Nephron progenitor cell (in vitro differentiated cells): ENCODE measurements around the gene FNDC3B.
A peak's percentile ranks its signal among the peaks of the same experiment; 100 is the strongest.

Experiments
- DNase-seq: peaks from one replicate; pipeline ENCODE4 v3.0.0; 2021
- H3K27ac Mint-ChIP-seq: 2 replicates; pipeline ENCODE4 v1.8.0; 2021; ENCODE audit warnings: mild to moderate bottlenecking, moderate library complexity, mixed read lengths
- H3K27me3 Mint-ChIP-seq: 2 replicates; pipeline ENCODE4 v1.8.0; 2021; ENCODE audit warnings: mild to moderate bottlenecking, low read depth, mixed read lengths; ENCODE audit not compliant: poor library complexity
- H3K36me3 Mint-ChIP-seq: 2 replicates; pipeline ENCODE4 v1.8.0; 2021; ENCODE audit warnings: low read depth, mixed read lengths
- H3K4me1 Mint-ChIP-seq: 2 replicates; pipeline ENCODE4 v1.8.0; 2021; ENCODE audit warnings: mixed read lengths
- H3K4me3 Mint-ChIP-seq: 2 replicates; pipeline ENCODE4 v1.8.0; 2021; ENCODE audit warnings: mild to moderate bottlenecking, moderate library complexity, mixed read lengths
- H3K9me3 Mint-ChIP-seq: 2 replicates; pipeline ENCODE4 v1.8.0; 2021; ENCODE audit warnings: mild to moderate bottlenecking, moderate library complexity, mixed read lengths
- TF ChIP-seq, protein P1 (sequence below): fragments of 200-600 bp; sonication (generic); IDR thresholded peaks from 2 replicates; pipeline ENCODE4 v1.5.0; 2021; ENCODE audit warnings: antibody characterized with exemption

Gene FNDC3B

DNA sequence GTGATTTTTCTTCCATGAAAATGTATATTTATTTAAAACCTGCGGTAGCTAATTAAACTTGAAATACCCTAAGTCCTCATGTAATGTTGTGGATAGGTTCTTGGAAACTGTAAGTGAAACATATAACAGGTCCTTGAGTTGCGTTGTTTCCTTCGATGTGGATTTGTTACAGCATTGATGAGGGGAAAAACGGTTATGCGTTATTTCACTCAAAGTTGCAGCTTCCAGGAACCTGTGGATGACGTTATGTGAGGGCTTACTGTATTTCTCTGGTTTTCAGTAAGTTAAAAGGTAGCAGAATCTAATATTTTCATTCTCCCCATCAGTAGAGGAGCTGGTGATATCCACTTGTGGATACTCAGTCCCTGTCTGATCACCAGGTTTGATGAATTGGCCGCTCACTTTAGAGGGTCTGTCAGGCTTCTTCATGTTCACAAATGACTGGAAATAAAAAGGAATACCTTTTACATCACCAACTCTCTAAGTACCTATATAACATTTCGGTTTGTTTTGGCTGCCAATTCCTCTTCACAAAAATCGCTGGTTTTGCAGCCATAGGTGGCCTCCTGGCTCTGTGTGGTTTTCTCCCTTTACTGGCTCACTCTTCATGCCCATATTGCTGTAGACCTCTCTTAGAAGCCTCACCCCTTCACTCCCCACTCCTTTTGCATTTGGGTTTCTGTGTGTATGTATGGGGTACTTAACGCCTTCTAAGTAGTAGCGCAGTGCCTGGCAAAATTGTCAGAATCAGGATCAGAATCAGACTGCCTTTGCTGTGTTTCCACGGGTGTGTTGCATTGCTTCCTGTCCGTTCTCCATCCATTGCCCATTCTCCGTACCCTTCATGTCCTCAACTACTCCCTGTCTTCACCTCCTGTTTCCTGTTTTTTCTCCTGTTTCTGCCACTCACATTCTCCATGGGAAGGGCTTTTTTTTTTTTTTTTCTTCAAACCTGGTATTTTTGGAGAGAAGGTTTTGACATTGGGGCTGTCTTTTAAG lies 112.6 kb downstream of the FNDC3B start:
- H3K36me3 Mint-ChIP-seq, result peaks cover 7% of the 10 kb centered on the region
- no peaks in the 10 kb centered on the region for H3K9me3 Mint-ChIP-seq
- H3K4me3 Mint-ChIP-seq, result peak overlapping the region; percentile 24
- DNase-seq, result no peak
- TF ChIP-seq, protein P1, sequence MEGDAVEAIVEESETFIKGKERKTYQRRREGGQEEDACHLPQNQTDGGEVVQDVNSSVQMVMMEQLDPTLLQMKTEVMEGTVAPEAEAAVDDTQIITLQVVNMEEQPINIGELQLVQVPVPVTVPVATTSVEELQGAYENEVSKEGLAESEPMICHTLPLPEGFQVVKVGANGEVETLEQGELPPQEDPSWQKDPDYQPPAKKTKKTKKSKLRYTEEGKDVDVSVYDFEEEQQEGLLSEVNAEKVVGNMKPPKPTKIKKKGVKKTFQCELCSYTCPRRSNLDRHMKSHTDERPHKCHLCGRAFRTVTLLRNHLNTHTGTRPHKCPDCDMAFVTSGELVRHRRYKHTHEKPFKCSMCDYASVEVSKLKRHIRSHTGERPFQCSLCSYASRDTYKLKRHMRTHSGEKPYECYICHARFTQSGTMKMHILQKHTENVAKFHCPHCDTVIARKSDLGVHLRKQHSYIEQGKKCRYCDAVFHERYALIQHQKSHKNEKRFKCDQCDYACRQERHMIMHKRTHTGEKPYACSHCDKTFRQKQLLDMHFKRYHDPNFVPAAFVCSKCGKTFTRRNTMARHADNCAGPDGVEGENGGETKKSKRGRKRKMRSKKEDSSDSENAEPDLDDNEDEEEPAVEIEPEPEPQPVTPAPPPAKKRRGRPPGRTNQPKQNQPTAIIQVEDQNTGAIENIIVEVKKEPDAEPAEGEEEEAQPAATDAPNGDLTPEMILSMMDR, result no peak
- peak overlapping the region; percentile 95 for H3K27ac Mint-ChIP-seq
- peaks cover 74% of the 10 kb centered on the region for H3K4me1 Mint-ChIP-seq
- peaks cover 3% of the 10 kb centered on the region for H3K27me3 Mint-ChIP-seq

DNA sequence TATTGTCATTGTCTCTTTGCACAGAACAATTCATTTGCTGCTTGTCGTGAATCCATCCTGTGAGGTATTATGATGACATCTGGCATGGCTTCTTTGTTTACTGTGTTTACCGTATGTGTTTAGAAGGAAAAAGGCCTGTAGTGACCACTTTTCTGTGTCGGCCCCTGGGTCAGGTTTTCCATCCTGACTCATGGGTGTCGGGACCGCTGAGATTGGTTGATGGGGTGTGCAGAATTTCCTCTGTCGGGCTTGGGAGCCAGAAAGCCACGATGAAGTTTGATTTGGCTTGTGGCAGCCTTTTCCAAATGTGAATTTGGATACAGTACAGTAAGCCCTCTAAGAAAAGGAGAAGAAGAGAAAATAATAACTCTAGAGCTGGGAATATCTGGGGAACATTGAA lies 113.5 kb downstream of the FNDC3B start:
- H3K4me1 Mint-ChIP-seq, result peaks cover 76% of the 10 kb centered on the region
- no peaks in the 10 kb centered on the region for H3K9me3 Mint-ChIP-seq
- TF ChIP-seq, protein P1, result no peak
- H3K27ac Mint-ChIP-seq, result peak overlapping the region; percentile 96
- peaks cover 4% of the 10 kb centered on the region for H3K36me3 Mint-ChIP-seq
- H3K4me3 Mint-ChIP-seq, result no peak overlapping the region
- H3K27me3 Mint-ChIP-seq, result peaks cover 3% of the 10 kb centered on the region
- DNase-seq, result no peak

DNA sequence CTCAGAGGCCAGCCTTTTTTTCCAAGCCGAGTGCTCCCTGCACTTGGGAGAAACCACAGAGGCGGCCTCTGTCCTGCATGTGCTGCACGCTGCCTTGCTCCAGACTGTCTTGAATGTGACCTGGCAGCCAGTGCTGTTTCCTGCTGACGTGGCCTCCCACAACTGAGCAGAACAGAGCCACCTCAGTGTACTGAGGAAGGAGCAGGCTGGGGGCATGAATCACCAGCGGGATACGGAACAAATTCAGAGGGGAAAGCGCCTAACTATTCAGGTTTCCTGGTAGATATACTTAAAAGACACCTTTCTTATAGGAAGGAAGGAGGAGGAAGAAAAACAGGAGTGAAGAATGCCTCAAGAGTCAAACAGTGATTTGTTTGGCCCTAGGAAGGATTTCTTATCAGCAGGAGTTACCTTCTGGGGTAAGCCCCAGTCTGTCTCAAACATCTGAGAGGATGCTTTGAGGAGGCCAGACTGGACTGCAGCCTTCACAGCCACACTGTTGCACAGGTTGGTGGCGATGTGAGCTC lies 114.0 kb downstream of the FNDC3B start:
- H3K9me3 Mint-ChIP-seq, result no peaks in the 10 kb centered on the region
- peak overlapping the region; percentile 96 for H3K27ac Mint-ChIP-seq
- peaks cover 3% of the 10 kb centered on the region for H3K27me3 Mint-ChIP-seq
- peaks cover 74% of the 10 kb centered on the region for H3K4me1 Mint-ChIP-seq
- peaks cover 7% of the 10 kb centered on the region for H3K36me3 Mint-ChIP-seq
- H3K4me3 Mint-ChIP-seq, result peak overlapping the region; percentile 50
- TF ChIP-seq, protein P1, result no peak
- DNase-seq, result peak; percentile 35

DNA sequence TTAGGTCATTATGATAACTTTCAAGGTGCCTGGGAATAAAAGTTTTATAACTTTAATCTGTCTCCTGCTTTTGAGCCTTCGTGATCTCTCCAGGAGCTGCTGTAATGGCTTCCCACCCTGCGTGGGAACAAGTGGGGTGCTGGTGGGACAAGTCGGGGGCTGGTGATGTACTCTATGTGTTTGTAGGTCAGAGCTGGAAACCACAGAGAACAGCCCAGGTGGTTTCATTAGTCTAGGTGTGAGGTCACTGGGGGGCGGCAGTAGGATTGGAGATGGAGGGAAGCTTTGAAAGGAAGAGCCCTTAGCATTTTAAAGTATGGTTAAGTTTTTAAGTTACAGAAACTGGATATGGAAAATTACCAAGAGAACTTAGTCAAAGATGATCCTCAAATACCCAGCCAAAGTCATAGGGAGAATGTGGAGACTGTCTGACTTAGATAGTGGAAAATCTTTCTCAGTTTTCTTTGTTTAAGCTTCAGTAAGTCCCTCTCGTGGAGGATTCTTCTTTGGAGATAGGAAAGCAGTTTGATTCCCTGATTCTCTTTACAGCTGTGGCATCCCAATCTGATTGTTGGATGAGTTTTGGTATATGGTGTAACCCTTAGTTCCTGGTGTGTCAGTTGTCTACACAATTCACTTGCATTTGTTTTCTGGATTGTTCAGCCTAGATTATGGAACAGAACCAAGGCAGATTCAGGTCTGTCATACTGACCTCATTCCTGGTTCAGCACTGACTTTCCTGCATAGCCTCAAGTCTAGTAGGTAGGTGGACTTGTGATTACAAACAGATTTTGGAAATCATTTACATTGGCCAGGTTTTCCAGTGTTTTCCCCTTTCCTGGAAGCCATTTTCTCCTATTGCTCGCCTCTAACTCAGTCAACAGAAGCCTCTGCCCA lies 115.6 kb downstream of the FNDC3B start:
- Mint-ChIP-seq H3K27me3 (peaks cover 3% of the 10 kb centered on the region), H3K4me1 (peaks cover 78% of the 10 kb centered on the region), H3K9me3 (no peaks in the 10 kb centered on the region), H3K36me3 (peaks cover 9% of the 10 kb centered on the region), H3K4me3 (peak overlapping the region; percentile 2), H3K27ac (peak overlapping the region; percentile 58)
- no peak for DNase-seq
- TF ChIP-seq, protein P1, result no peak

DNA sequence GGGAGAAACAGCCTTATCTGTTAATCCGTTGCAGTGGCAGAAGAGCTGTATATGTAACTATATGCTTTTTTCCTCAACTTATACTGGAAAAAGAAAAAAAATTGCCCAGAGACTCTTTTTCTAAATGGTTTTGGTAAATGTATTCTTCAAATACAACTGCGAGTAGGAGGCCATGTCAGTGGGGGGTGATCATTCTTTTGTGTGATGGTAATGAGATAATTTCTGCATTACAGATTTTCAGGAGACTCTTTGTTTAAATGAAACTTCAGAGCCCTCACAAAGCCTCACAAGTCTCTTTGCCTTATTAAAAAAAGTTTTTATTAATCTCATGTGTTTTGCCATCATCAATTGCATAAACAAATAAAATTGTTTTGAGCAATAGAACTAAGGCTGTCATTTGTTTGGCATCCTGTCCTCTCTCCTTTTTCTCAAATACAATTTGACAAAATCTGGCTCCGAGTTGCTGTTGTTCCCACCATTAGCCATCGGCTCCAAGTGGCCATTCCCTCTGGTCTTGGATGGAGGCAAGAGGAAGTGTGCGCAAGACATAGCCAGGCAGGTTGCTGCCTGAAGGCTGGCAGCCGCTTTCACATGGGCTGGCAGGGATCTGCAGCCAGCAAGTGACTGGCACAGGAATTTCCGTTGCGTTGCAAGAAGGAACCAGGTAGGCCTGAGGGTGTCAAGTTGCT lies 116.7 kb downstream of the FNDC3B start:
- no peak for DNase-seq
- Mint-ChIP-seq H3K27me3 (peaks cover 3% of the 10 kb centered on the region), H3K27ac (no peak overlapping the region), H3K36me3 (peaks cover 9% of the 10 kb centered on the region), H3K9me3 (no peaks in the 10 kb centered on the region), H3K4me1 (peaks cover 80% of the 10 kb centered on the region), H3K4me3 (peak overlapping the region; percentile 56)
- TF ChIP-seq, protein P1, result no peak
